ENCODE results near the gene ANXA7.
"Not testable (repeated sequence)": the region's sequence is repeated elsewhere in the genome, so short reads cannot be mapped to it uniquely, and the experiment has no call there.

ANXA7 gene

DNA sequence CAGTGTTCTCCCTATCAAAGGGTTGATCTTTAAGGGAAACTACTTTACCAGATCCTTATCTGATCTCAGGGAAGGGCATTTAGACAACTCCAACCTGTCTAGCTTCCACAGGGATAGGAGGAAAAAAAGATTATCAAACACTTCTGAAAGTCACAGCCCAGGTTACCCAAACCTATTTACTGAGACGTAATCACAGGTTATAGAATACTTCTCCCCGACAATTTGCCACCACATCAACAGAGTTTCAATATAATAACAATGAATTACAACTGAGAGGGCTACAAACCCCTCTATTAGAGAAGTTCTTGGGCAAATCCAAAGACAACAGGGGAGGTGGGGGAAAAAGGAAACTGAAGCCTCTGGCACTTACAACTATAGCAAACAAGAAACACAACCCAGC, 81.5 kb downstream of the ANXA7 start:
- no peak for DNase-seq

DNA sequence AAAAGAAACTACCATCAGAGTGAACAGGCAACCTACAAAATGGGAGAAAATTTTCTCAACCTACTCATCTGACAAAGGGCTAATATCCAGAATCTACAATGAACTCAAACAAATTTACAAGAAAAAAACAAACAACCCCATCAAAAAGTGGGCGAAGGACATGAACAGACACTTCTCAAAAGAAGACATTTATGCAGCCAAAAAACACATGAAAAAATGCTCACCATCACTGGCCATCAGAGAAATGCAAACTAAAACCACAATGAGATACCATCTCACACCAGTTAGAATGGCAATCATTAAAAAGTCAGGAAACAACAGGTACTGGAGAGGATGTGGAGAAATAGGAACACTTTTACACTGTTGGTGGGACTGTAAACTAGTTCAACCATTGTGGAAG, 85.3 kb downstream of the ANXA7 start:
- not testable (repeated sequence) for DNase-seq

DNA sequence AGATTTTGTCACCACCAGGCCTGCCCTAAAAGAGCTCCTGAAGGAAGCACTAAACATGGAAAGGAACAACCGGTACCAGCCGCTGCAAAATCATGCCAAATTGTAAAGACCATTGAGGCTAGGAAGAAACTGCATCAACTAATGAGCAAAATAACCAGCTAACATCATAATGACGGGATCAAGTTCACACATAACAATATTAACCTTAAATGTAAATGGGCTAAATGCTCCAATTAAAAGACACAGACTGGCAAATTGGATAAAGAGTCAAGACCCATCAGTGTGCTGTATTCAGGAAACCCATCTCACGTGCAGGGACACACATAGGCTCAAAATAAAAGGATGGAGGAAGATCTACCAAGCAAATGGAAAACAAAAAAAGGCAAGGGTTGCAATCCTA, 88.6 kb downstream of the ANXA7 start:
- DNase-seq: not testable (repeated sequence)
